GM21737 (cell line): Measurements from ENCODE around the gene NPIPA7.
"Not testable (repeated sequence)": the region's sequence is repeated elsewhere in the genome, so short reads cannot be mapped to it uniquely, and the experiment has no call there.

ENCODE experiments used
- ATAC-seq: cut with Tn5 transposase; IDR thresholded peaks from one replicate; pipeline ENCODE4 v1.9.1; 2021; ENCODE audit warnings: mild to moderate bottlenecking, moderate library complexity; ENCODE audit not compliant: unreplicated experiment

NPIPA7 gene

DNA sequence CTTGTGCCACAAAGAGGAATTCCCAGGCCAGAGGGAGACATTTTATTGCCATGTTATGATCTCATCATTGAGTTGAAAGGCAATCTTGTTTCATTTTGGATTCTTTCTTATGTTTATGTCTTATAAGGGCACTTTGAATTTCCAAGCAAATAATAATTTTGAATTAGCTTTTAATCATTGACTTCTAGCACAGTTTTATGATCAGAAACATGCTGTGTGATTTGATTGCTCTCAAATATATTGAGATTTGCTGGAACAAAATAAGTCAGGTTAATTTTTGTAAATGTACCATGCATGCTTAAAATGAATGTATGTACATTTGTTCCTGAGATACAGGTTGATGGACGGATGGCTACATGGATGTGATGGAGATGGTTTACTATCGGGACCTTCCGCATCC, at the start of gene NPIPA7:
TSS of gene NPIPA7 (plus strand) at position 301 of the 400 bp plus-strand sequence. CDS start 105 bp downstream, outside the sequence.
- ATAC-seq: not testable (repeated sequence)

- ATAC-seq: not testable (repeated sequence)
Observed at GRCh38 chr16:16331466-16331865, 47.5 kb upstream of the NPIPA7 start.

DNA sequence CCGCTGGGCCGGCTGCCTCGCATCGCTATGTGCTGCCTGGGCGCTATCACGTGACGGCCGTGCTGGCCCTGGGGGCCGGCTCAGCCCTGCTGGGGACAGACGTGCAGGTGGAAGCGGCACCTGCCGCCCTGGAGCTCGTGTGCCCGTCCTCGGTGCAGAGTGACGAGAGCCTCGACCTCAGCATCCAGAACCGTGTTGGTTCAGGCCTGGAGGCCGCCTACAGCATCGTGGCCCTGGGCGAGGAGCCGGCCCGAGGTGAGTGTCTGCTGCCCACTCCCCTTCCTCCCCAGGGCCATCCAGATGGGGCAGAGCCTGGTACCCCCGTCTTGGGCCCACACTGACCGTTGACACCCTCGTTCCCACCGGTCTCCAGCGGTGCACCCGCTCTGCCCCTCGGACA, 21.4 kb upstream of the NPIPA7 start:
- ATAC-seq: not testable (repeated sequence)

DNA sequence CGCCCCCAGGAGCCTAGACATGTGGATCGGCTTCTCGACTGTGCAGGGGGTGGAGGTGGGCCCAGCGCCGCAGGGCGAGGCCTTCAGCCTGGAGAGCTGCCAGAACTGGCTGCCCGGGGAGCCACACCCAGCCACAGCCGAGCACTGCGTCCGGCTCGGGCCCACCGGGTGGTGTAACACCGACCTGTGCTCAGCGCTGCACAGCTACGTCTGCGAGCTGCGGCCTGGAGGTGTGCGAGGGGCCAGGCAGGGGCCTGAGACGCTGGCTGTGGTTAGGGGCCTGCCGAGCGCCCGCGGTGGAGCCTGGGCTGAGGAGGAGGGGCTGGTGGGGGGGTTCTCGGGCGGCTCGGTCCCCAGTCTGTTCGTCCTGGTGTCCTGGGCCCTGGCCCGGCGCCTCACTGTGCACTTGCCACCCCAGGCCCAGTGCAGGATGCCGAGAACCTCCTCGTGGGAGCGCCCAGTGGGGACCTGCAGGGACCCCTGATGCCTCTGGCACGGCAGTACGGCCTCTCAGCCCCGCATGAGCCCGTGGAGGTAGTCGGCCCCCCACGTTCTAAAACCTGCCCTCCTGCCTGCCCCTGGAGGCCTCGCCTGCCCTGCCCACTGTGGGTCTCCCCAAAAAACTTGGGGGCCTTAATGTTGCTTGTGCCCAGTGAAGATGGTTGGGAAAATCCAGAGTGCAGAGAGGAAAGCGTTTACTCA, 20.2 kb upstream of the NPIPA7 start:
- ATAC-seq: not testable (repeated sequence)

DNA sequence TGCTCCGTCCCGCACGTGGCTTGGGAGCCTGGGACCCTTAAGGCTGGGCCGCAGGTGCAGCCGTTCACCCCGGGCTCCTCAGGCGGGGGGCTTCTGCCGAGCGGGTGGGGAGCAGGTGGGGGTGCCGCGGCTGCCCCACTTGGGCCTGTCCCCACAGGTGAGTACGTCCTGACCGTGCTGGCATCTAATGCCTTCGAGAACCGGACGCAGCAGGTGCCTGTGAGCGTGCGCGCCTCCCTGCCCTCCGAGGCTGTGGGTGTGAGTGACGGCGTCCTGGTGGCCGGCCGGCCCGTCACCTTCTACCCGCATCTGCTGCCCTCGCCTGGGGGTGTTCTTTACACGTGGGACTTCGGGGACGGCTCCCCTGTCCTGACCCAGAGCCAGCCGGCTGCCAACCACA, 15.3 kb upstream of the NPIPA7 start:
- ATAC-seq: not testable (repeated sequence)

GRCh38 chr16:16364100-16364499, 14.8 kb upstream of the NPIPA7 start:
- ATAC-seq: not testable (repeated sequence)

GRCh38 chr16:16364701-16365100, 14.2 kb upstream of the NPIPA7 start:
- not testable (repeated sequence) for ATAC-seq

DNA sequence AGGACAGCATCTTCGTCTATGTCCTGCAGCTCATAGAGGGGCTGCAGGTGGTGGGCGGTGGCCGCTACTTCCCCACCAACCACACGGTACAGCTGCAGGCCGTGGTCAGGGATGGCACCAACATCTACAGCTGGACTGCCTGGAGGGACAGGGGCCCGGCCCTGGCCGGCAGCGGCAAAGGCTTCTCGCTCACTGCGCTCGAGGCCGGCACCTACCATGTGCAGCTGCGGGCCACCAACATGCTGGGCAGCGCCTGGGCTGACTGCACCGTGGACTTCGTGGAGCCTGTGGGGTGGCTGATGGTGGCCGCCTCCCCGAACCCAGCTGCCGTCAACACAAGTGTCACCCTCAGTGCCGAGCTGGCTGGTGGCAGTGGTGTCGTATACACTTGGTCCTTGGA, 13.6 kb upstream of the NPIPA7 start:
- not testable (repeated sequence) for ATAC-seq

DNA sequence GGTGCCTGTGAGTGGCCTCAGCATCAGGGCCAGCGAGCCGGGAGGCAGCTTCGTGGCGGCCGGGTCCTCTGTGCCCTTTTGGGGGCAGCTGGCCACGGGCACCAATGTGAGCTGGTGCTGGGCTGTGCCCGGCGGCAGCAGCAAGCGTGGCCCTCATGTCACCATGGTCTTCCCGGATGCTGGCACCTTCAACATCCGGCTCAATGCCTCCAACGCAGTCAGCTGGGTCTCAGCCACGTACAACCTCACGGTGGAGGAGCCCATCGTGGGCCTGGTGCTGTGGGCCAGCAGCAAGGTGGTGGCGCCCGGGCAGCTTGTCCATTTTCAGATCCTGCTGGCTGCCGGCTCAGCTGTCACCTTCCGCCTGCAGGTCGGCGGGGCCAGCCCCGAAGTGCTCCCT, 13.1 kb upstream of the NPIPA7 start:
- not testable (repeated sequence) for ATAC-seq

DNA sequence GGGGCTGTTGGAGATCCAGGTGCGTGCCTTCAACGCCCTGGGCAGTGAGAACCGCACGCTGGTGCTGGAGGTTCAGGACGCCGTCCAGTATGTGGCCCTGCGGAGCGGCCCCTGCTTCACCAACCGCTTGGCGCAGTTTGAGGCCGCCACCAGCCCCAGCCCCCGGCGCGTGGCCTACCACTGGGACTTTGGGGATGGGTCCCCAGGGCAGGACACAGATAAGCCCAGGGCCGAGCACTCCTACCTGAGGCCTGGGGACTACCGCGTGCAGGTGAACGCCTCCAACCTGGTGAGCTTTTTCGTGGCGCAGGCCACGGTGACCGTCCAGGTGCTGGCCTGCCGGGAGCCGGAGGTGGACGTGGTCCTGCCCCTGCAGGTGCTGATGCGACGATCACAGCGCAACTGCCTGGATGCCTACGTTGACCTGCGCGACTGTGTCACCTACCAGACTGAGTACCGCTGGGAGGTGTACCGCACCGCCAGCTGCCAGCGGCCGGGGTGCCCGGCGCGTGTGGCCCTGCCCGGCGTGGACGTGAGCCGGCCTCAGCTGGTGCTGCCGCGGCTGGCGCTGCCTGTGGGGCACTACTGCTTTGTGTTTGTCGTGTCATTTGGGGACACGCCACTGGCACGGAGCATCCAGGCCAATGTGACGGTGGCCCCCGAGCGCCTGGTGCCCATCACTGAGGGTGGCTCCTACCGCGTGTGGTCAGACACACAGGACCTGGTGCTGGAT, 12.2 kb upstream of the NPIPA7 start:
- ATAC-seq: not testable (repeated sequence)

DNA sequence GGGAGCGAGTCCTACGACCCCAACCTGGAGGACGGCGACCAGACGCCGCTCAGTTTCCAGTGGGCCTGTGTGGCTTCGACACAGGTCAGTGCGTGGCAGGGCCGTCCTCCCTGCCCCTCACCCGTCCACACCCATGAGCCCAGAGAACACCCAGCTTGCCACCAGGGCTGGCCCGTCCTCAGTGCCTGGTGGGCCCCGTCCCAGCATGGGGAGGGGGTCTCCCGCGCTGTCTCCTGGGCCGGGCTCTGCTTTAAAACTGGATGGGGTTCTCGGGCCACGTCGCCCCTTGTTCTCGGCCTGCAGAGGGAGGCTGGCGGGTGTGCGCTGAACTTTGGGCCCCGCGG, 11.7 kb upstream of the NPIPA7 start:
- not testable (repeated sequence) for ATAC-seq

- ATAC-seq: not testable (repeated sequence)
Observed at GRCh38 chr16:16369081-16369856, 9.7 kb upstream of the NPIPA7 start.

DNA sequence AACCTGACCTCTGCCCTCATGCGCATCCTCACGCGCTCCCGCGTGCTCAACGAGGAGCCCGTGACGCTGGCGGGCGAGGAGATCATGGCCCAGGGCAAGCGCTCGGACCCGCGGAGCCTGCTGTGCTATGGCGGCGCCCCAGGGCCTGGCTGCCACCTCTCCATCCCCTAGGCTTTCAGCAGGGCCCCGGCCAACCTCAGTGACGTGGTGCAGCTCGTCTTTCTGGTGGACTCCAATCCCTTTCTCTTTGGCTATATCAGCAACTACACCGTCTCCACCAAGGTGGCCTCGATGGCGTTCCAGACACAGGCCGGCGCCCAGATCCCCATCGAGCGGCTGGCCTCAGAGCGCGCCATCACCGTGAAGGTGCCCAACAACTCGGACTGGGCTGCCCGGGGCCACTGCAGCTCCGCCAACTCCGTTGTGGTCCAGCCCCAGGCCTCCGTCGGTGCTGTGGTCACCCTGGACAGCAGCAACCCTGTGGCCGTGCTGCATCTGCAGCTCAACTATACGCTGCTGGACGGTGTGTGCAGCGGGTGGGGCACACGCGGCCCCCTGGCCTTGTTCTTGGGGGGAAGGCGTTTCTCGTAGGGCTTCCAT, 7.7 kb upstream of the NPIPA7 start:
- ATAC-seq: not testable (repeated sequence)

DNA sequence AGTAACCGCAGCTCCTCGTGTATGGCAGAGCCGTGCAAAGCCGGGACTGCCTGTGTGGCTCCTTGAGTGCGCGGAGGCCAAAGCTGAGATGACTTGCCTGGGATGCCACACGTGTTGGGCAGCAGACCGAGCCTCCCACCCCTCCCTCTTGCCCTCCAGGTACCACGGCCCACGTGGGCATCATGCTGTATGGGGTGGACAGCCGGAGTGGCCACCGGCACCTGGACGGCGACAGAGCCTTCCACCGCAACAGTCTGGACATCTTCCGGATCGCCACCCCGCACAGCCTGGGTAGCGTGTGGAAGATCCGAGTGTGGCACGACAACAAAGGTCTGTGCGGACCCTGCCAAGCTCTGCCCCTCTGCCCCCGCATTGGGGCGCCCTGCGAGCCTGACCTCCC, 4.7 kb upstream of the NPIPA7 start:
- not testable (repeated sequence) for ATAC-seq

- ATAC-seq: not testable (repeated sequence)
Observed at GRCh38 chr16:16399685-16400084, 20.7 kb downstream of the NPIPA7 start.

DNA sequence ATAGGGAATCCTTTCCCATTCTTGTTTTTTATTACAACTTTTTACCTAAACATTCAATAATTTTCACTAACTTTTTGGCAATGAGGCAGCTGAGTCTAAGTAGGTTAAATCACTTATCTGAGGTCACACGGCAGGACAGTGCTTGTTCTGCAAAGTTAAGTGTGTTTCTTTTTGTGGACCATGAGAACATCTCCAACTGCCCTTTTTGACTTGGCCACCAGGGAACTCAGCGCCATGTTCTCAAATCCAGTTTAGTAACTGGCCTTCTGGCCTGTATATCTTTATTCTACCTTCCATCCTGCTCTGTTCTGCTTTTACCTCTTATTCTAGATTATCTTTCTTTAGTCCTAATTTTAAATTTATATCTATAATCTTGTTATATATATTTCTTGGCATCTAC, 23.4 kb downstream of the NPIPA7 start:
- not testable (repeated sequence) for ATAC-seq

- not testable (repeated sequence) for ATAC-seq
Observed at GRCh38 chr16:16404283-16404682, 25.3 kb downstream of the NPIPA7 start.

- not testable (repeated sequence) for ATAC-seq
Observed at GRCh38 chr16:16405421-16405820, 26.5 kb downstream of the NPIPA7 start.

DNA sequence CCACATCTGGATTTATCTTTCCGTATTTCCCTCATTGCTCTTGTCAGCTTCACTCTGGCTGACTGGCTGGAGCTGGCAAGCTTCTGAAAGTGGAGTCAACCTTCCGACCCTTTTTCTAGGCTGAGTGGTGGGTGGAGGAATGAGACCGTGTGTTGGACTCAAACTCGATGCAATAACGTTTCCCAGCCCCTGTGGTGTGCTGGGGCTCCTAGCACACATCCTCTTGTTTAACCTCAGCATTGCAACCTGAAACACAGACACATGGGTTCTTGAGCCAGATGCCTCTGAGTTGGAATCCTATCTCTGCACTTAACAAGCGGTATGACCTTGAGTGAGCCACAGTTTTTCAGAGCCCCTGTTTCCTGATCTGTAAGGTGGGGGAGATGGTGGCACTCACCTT, 29.5 kb downstream of the NPIPA7 start:
- not testable (repeated sequence) for ATAC-seq

DNA sequence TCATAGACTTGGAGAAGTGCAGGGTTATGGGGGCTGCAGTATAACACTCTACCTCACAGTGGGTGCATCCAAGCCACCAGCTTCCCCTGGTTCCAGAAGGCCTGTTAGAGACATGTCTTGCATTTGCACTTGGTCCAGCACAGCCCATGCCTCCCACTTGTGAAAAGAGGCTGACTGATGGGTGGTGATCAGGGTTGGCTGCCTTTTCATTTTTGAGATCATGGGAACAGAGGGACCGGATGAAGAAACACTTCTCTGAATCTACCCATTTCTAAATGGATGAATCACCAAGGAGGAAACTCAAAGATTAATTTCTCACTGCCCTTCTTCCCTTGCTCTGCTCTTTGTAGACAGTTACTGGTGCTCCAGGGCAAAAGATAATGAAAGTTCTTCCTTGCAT, 34.8 kb downstream of the NPIPA7 start:
- ATAC-seq: not testable (repeated sequence)

- ATAC-seq: not testable (repeated sequence)
Observed at GRCh38 chr16:16417071-16417470, 38.1 kb downstream of the NPIPA7 start.
